HG03442 (cell line): ENCODE results near the gene KDM4D.
"Not testable (repeated sequence)": the region's sequence is repeated elsewhere in the genome, so short reads cannot be mapped to it uniquely, and the experiment has no call there.

Source experiments
- ATAC-seq: cut with Tn5 transposase; IDR thresholded peaks from one replicate; pipeline ENCODE4 v1.9.1; 2021; ENCODE audit warnings: mild to moderate bottlenecking, moderate library complexity; ENCODE audit not compliant: unreplicated experiment

KDM4D gene

GRCh38 chr11:94956963-94957362 lies 16.5 kb upstream of the KDM4D start:
- no peak for ATAC-seq

GRCh38 chr11:94958121-94958696 lies 15.3 kb upstream of the KDM4D start:
- ATAC-seq, result no peak

- ATAC-seq, result no peak
Observed at GRCh38 chr11:94959179-94959578, 14.3 kb upstream of the KDM4D start.

GRCh38 chr11:94960488-94960887 lies 13.0 kb upstream of the KDM4D start:
- no peak for ATAC-seq

- no peak for ATAC-seq
Observed at GRCh38 chr11:94961255-94961654, 12.3 kb upstream of the KDM4D start.

- no peak for ATAC-seq
Observed at GRCh38 chr11:94964934-94965333, 8.6 kb upstream of the KDM4D start.

GRCh38 chr11:94968334-94968958 lies 5.1 kb upstream of the KDM4D start:
- ATAC-seq, result no peak

- no peak for ATAC-seq
Observed at GRCh38 chr11:94972700-94973098, 810 bp upstream of the KDM4D start.

- ATAC-seq, result no peak
Observed at GRCh38 chr11:94974178-94974577, 669 bp downstream of the KDM4D start.

- ATAC-seq, result no peak
Observed at GRCh38 chr11:94975599-94975998, 2.1 kb downstream of the KDM4D start.

- ATAC-seq, result no peak
Observed at GRCh38 chr11:94987378-94987777, 13.9 kb downstream of the KDM4D start.

- ATAC-seq, result no peak
Observed at GRCh38 chr11:94988748-94989147, 15.2 kb downstream of the KDM4D start.

GRCh38 chr11:94993400-94993943 lies 20.0 kb downstream of the KDM4D start:
- ATAC-seq, result no peak

GRCh38 chr11:94997437-94997836 lies 23.9 kb downstream of the KDM4D start:
- no peak for ATAC-seq

- no peak for ATAC-seq
Observed at GRCh38 chr11:94998285-94998684, 24.8 kb downstream of the KDM4D start.

- ATAC-seq, result no peak
Observed at GRCh38 chr11:95003716-95004115, 30.2 kb downstream of the KDM4D start.

GRCh38 chr11:95005642-95006041 lies 32.1 kb downstream of the KDM4D start:
- no peak for ATAC-seq

- ATAC-seq, result no peak
Observed at GRCh38 chr11:95011376-95011775, 37.9 kb downstream of the KDM4D start.

- ATAC-seq, result no peak
Observed at GRCh38 chr11:95014184-95014821, 40.8 kb downstream of the KDM4D start.

GRCh38 chr11:95016139-95016538 lies 42.6 kb downstream of the KDM4D start:
- ATAC-seq, result no peak

- not testable (repeated sequence) for ATAC-seq
Observed at GRCh38 chr11:95021468-95021867, 48.0 kb downstream of the KDM4D start.

- ATAC-seq, result no peak
Observed at GRCh38 chr11:95024958-95025357, 51.4 kb downstream of the KDM4D start, which contains the start of gene KDM4E. Gene KDM4E (plus strand): TSS chr11:95025258. CDS start chr11:95025558, 300 bp downstream.
